GM19193 (cell line): ENCODE measurements around the gene STT3B.

ENCODE experiments used
- POLR2A ChIP-seq: IDR thresholded peaks from 4 replicates; pipeline ENCODE4 v1.6.1; 2011; ENCODE audit not compliant: insufficient read depth, insufficient read length; ENCODE audit errors: extremely low read depth

STT3B gene

GRCh38 chr3:31635545-31635944 is 102.8 kb downstream of the STT3B start:
- no peak for TF ChIP-seq POLR2A

DNA sequence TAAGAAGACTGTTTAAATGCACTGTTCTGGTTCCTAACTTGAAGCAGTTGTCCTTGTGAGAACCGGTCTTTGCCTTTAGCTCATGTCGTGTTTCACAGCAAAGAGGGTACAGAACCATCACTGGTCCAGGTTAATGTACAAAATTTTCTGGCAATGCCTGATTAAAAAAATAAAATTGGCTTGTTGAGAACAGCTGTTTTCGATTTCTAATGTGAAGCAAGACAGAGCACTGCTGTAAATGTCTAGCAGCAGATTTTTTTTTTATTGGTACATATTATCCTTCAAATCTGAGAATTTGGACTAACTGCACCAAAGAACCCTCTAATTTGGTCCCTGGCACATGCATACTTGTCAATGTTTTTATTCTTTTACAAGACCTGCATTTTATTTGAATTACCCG is 103.3 kb downstream of the STT3B start:
- no peak for TF ChIP-seq POLR2A

DNA sequence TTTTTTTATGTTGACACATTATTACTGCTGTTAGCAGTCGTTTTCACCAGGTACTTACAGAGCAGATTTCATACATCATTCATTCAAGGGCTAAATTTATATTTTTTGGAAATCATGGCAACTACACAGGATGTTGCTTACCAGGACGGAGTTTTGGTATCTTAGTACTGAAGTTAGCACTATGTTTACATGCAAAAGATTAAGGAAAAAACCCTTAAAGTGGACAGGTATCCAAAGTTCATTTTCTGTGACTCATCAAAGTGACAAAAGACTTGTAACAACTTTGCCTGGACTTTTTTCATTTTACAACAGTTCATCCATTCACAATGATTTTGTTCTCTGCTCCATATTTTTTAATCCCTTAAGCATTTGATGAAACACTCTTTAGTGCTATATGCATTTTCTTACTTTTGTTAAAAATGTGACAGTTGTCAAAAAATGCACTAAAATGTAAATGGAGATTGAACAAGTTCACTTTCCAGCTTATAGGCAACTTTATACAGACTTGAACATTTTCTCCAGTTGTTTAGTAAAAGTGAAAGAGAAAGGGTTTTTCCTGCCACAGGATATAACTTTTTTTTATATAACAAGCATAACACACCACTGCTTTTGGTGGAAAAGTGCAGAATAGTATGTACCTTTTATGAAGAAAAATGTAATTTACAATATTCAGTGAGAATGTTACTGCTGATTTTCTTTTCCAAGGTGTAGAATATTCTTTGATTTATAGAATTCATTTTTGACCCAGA is 104.1 kb downstream of the STT3B start:
- no peak for TF ChIP-seq POLR2A

GRCh38 chr3:31639828-31640227 is 107.1 kb downstream of the STT3B start:
- no peak for TF ChIP-seq POLR2A

- TF ChIP-seq POLR2A: no peak
These were observed 112.5 kb downstream of the STT3B start for GRCh38 chr3:31645256-31645655.

DNA sequence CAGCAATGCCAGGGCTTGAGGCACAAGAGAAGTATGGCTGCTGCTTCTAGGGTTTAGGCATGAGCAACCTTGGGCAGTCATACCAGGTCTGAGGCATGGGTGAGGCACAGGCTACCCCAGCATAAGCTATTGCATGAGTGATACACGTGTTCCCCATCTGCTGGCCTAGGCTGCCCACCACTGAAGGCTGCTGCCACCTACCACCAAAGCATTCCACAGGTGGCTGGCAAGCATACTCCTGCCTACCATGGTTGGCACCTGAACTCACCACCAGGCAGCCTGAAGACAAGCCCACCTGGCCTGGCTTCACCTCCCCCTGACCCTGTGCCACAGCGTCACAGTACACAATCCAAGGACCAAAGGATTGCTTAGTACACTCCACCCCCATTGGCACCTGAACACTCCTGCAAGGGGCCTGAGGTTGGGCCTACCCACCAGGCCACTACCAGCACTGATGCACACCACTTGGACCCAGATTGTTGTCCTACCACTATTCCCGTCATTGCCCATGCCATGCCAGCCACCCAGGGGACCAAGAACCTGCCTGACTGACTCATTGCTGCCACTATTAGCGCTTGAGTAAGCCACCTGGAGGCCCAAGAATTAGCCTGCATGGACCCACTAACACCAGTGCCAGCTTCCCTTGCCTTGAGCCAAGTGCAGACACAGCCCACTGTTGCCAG is 115.7 kb downstream of the STT3B start:
- no peak for TF ChIP-seq POLR2A

- TF ChIP-seq POLR2A: no peak
These were observed 119.6 kb downstream of the STT3B start for GRCh38 chr3:31652296-31652695.

DNA sequence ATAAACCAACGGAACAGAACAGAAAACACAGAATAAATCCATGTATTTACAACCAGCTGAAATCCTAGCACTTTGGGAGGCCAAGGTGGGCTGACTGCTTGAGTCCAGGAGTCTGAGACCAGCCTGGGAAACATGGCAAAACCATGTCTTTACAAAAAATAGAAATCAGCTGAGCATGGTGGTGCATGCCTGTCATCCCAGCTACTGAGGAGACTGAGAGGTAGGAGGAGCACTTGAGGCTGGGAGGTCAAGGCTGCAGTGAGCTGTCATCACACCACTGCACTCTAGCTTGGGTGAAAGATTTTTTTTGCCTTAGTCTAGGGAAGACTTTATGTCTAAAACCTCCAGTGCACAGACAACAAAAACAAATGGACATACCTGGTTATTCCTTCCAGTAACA is 120.7 kb downstream of the STT3B start:
- TF ChIP-seq POLR2A: no peak

DNA sequence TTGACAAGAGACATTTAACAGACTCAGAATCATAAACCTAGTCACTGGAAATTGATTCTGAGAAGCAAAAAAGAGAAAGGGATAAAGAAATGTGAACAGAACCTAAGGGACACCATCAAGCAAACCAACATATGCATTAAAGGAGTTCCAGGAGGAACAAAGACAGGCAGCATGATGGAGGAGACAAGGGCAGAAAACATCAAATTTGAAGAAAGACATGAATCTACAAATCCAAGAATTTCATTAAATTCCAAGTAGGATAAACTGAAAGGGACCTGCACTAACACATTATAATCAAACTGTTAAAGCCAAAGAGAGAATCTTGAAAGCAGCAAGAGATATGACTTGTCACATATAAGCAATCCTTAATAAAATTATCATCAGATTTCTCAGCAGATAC is 122.3 kb downstream of the STT3B start:
- TF ChIP-seq POLR2A: no peak

- no peak for TF ChIP-seq POLR2A
These were observed 126.5 kb downstream of the STT3B start for GRCh38 chr3:31659246-31659645.

GRCh38 chr3:31661286-31661685 is 128.6 kb downstream of the STT3B start:
- TF ChIP-seq POLR2A: no peak

DNA sequence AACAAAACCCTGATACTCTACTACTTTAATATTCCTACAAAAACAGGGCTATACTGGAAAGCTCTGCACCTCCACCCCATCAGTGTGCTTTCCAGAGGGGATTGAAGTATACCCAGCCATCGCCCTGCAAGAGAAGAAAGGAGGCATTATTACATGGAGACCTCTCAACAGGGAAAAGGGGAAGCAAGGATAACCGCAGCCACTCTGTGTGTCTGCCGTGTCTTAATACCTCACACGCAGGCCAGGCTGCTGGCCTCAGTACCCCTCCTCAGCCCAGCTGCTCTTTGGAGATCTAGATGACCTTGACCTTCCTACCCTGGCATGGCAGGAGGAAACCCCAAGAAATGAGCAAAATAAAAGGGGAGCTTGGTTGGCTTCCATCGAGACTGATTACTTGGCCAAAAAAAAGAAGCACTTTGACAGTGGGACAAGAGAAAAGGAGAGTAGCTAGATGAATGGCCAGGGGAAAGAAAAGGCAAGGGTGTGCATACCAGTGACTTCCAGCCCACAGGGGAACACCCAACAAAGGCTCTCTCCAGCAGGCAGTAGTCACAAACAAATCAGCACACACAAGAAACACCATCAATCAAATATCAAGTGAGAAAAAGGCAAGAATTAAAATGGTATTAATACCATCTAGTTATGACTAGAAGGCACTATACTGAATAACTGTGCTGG is 129.4 kb downstream of the STT3B start:
- TF ChIP-seq POLR2A: no peak

GRCh38 chr3:31664031-31664430 is 131.3 kb downstream of the STT3B start:
- no peak for TF ChIP-seq POLR2A

- no peak for TF ChIP-seq POLR2A
These were observed 134.9 kb downstream of the STT3B start for GRCh38 chr3:31667582-31667981.

GRCh38 chr3:31668242-31668641 is 135.5 kb downstream of the STT3B start:
- no peak for TF ChIP-seq POLR2A

DNA sequence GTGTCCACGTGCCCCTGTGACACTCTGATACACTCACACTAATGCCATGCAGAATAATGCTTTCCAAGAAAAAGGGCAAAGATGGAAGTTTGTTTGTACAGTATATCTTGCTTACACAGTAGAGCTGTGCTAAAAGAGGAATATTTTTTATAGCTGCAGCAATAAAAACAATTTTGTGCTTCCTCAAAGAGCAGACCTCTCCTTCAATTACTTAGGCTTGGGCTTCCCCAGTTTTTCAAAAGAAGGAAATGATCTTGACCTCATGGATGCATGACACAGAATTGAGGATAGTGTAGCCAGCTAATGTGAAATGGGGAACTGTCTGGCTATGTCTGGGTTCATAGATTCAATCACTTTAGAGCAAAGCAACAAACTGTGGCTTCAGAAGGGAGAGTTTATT is 137.4 kb downstream of the STT3B start:
- TF ChIP-seq POLR2A: no peak
